ENCODE measurements around the gene FCSK. TPM values are rescaled to one million over a fixed set of nuclear protein-coding genes. Genes with fewer than 3 reads are reported as not detected.

Gene FCSK
- total and polyA plus RNA-seq, 2 of the 8 experiments (the other 6 are each of a cell fraction or from before 2014, with no cell fraction given) = 4.6 to 5.1 TPM

- FAIRE-seq = no peak
- H4K8ac ChIP-seq (ENCODE audit: extremely low read depth, insufficient read depth, low read length) = no peak overlapping the region
- H3K36me3 ChIP-seq (ENCODE audit: control insufficient read depth in 2 of 4, insufficient read depth in 4 of 4, low read length in 3 of 4) = peaks cover 2 to 11% (median 4%) of the 10 kb centered on the region in 4 experiments; a peak in 5 of 8 replicates
These were observed 35.9 kb downstream of the FCSK start for GRCh38 chr16:70490261-70490660.

More at GRCh38 chr16:70490261-70490660, 35.9 kb downstream of the FCSK start:
- no peak overlapping the region for H3K23ac ChIP-seq (ENCODE audit: insufficient read length)
- H4K91ac ChIP-seq (replicated peaks; ENCODE audit: insufficient read length, low read length) = no peak overlapping the region
- no peak overlapping the region for H2AFZ ChIP-seq (ENCODE audit: low read length)
- TF ChIP-seq GTF2F1 (IDR thresholded peaks at IDR 0.05; ENCODE audit: borderline replicate concordance, low read depth, low read length) = no peak
- TF ChIP-seq PHF8 (conservative IDR thresholded peaks at IDR 0.05; ENCODE audit: low read depth, low read length) = no peak
- H3K79me2 ChIP-seq (ENCODE audit: control insufficient read depth in 1 of 2, insufficient read depth in 2 of 2, low read length in 2 of 2) = no peaks in the 10 kb centered on the region
- CTCF ChIA-PET (ENCODE audit: partially characterized antibody) = interaction anchor here (1.0 to 2.8 kb wide), 4 partner anchors 12 to 35 kb away, joined by 3 to 13 read pairs (median 4); no protein-coding TSS in a partner anchor
- no peak overlapping the region for H2BK120ac ChIP-seq (replicated peaks; ENCODE audit: low read depth, low read length)
- H3K56ac ChIP-seq (replicated peaks; ENCODE audit: insufficient read length, low read depth, low read length) = no peak overlapping the region
- no peak overlapping the region for H4K5ac ChIP-seq (ENCODE audit: insufficient read length, low read depth, low read length)
- 90% methylated on average over 6 of the region's 6 CpGs; no CpG with 5 or more reads in 1 of the 2 experiments for WGBS, 2 experiments (ENCODE audit: extremely low coverage in 1 of 2, insufficient coverage in 1 of 2, insufficient read length in 1 of 2, insufficient replicate concordance in 2 of 2, low coverage in 1 of 2, low lambda C conversion rate in 2 of 2, missing lambda C conversion rate in 1 of 2)
- H3K18ac ChIP-seq (ENCODE audit: extremely low read depth, low read length) = no peak overlapping the region
- no peak overlapping the region for H2BK12ac ChIP-seq (ENCODE audit: low read depth, low read length)
- POLR2A ChIA-PET (ENCODE audit: partially characterized antibody) = interaction anchor here (0.8 to 1.6 kb wide), 6 partner anchors 10 to 137 kb away, joined by 3 to 5 read pairs (median 3); no protein-coding TSS in a partner anchor
- H3K27ac ChIP-seq (ENCODE audit: low read depth, low read length) = no peak overlapping the region
- H3K4me1 ChIP-seq (replicated peaks in 1 of 4; ENCODE audit: control insufficient read depth in 3 of 4, insufficient read depth in 4 of 4, low read length in 3 of 4) = no peaks in the 10 kb centered on the region
- H3K4me3 ChIP-seq (ENCODE audit: extremely low read depth in 1 of 4, insufficient read depth in 2 of 4, low read depth in 3 of 4, low read length in 4 of 4) = no peak overlapping the region
- no peak overlapping the region for H3K4ac ChIP-seq (replicated peaks; ENCODE audit: insufficient read length, low read depth, low read length)
- H3K79me1 ChIP-seq (ENCODE audit: low read depth, low read length) = no peaks in the 10 kb centered on the region
- H3K9ac ChIP-seq (replicated peaks in 1 of 4; ENCODE audit: extremely low read depth in 1 of 4, low read depth in 3 of 4, low read length in 3 of 4) = no peak overlapping the region
- no peak overlapping the region for H2BK15ac ChIP-seq (ENCODE audit: low read length)
- no peaks in the 10 kb centered on the region for H3K9me3 ChIP-seq (ENCODE audit: insufficient read depth in 2 of 2, low read depth in 1 of 2, low read length in 1 of 2)
- no peaks in the 10 kb centered on the region for H4K20me1 ChIP-seq (replicated peaks in 1 of 2; ENCODE audit: control insufficient read depth in 1 of 2, insufficient read depth in 2 of 2, low read length in 2 of 2)
- no peak for DNase-seq (ENCODE audit: low read depth in 1 of 2, low spot score in 2 of 2)
- no peaks in the 10 kb centered on the region for H3K23me2 ChIP-seq (ENCODE audit: low read depth, low read length)
- H2AK5ac ChIP-seq (ENCODE audit: low read depth, low read length) = no peak overlapping the region
- no peak overlapping the region for H3K4me2 ChIP-seq (ENCODE audit: insufficient read depth in 1 of 2, low read depth in 2 of 2, low read length in 2 of 2)
- H3K14ac ChIP-seq (ENCODE audit: insufficient read length) = no peak overlapping the region
- no peak overlapping the region; the same call in 1 of the 2 replicates for H2BK5ac ChIP-seq (ENCODE audit: low read depth, low read length)
- no peaks in the 10 kb centered on the region for H3K27me3 ChIP-seq (replicated peaks in 1 of 4; ENCODE audit: control insufficient read depth in 3 of 4, extremely low read depth in 1 of 4, insufficient read depth in 3 of 4, low read length in 3 of 4)
- H2BK20ac ChIP-seq (ENCODE audit: low read length) = no peak overlapping the region
